Suprapubic skin (tissue), 3 donors: Measurements from ENCODE around the gene TMEM178B.

Source experiments
- EP300 ChIP-seq: sonication (generic); formaldehyde crosslinking; IDR thresholded peaks from one replicate; pipeline ENCODE4 v1.6.1; 2017; ENCODE audit warnings: antibody characterized with exemption
- TF ChIP-seq, protein P1 (sequence below), 2 donors: fragments of 200-600 bp in 1 of 2; fragments of 450-650 bp in 1 of 2; sonication (generic) in 1 of 2; IDR thresholded peaks; one replicate each; pipeline ENCODE4 v1.5.1; 2016 to 2019; ENCODE audit warnings: antibody characterized with exemption in 2 of 2, mild to moderate bottlenecking in 1 of 2, moderate library complexity in 1 of 2

DNA sequence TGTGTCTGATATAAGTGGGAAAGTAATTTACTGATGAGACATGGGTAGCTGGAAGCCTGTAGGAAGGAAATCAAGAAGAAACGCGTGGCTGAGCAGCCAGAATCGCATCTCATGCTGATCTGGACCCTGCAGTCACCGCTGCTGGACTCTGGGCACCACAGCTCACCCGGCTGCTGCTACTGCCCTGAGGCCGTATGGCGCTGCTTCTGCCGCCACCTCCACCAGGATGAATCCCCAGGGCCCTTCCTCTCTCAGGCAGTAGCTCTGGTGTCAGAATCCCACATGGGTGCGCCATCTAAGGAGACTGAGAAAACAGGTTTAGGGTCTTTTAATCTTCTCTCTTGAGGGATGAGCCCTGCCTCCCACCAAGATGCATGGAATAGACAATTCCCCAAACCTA is 407.1 kb downstream of the TMEM178B start:
- TF ChIP-seq, protein P1, sequence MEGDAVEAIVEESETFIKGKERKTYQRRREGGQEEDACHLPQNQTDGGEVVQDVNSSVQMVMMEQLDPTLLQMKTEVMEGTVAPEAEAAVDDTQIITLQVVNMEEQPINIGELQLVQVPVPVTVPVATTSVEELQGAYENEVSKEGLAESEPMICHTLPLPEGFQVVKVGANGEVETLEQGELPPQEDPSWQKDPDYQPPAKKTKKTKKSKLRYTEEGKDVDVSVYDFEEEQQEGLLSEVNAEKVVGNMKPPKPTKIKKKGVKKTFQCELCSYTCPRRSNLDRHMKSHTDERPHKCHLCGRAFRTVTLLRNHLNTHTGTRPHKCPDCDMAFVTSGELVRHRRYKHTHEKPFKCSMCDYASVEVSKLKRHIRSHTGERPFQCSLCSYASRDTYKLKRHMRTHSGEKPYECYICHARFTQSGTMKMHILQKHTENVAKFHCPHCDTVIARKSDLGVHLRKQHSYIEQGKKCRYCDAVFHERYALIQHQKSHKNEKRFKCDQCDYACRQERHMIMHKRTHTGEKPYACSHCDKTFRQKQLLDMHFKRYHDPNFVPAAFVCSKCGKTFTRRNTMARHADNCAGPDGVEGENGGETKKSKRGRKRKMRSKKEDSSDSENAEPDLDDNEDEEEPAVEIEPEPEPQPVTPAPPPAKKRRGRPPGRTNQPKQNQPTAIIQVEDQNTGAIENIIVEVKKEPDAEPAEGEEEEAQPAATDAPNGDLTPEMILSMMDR (IDR thresholded peaks at IDR 0.05): no peak
- no peak for TF ChIP-seq EP300
